GM12878 (cell line): Measurements from ENCODE around the gene FAM83G. TPM values are rescaled to one million over a fixed set of nuclear protein-coding genes. Genes with fewer than 3 reads are reported as not detected.

Source experiments
- ATAC-seq: fragments of 200-7000 bp; cut with Tn5 transposase; 3 replicates; pipeline ENCODE4 v1.9.1; 2020; ENCODE audit warnings: mild to moderate bottlenecking, moderate library complexity
- BruUV-seq: library from RNA; stranded (reverse); fragments of 400-500 nt; replicated peaks from 2 replicates; lab custom pipeline; 2021; lab: Mats Ljungman, UMichigan
- CTCF ChIA-PET: fragments of 300-600 bp; sonication (Branson Sonifier 250); formaldehyde crosslinking; extraction: SDS; loops from one replicate; lab custom pipeline; 2021; ENCODE audit warnings: inconsistent platforms; lab: Yijun Ruan, JAX
- POLR2A ChIA-PET: fragments of 350-600 bp; formaldehyde crosslinking; extraction: SDS; loops from one replicate; lab custom pipeline; 2021; ENCODE audit warnings: inconsistent platforms; lab: Charles Lee
- RAD21 ChIA-PET: fragments of 300-600 bp; sonication (Branson Sonifier 250); formaldehyde crosslinking; loops from one replicate; lab custom pipeline; 2023; ENCODE audit warnings: antibody characterized with exemption; ENCODE audit not compliant: unreplicated experiment; lab: Charles Lee
- SMC1A ChIA-PET: fragments of 300-600 bp; sonication (Branson Sonifier 250); formaldehyde crosslinking; loops from one replicate; lab custom pipeline; 2023; ENCODE audit not compliant: unreplicated experiment, uncharacterized antibody; lab: Charles Lee
- DNase-seq: peaks from one replicate; pipeline ENCODE4 v3.0.0-alpha.2; 2011; ENCODE audit warnings: low read depth, low spot score
- FAIRE-seq: peaks from 3 replicates; lab custom pipeline; 2011; peaks lifted over from hg19 to GRCh38; lab: Jason Lieb, UNC
- H2AFZ ChIP-seq: 2 replicates; pipeline ENCODE4 v1.6.0; 2011; ENCODE audit warnings: low read depth, low read length, control low read depth; ENCODE audit not compliant: control insufficient read depth
- H3K27ac ChIP-seq: 2 replicates; pipeline ENCODE4 v1.5.1; 2011; ENCODE audit warnings: control low read depth; ENCODE audit not compliant: control insufficient read depth, insufficient read depth
- H3K27me3 ChIP-seq, 2 experiments: replicated peaks in 1 of 2; 2 replicates each; pipeline versions ENCODE4 v1.6.0 to v1.6.1; 2011; ENCODE audit warnings: low read length in 1 of 2; ENCODE audit not compliant: control insufficient read depth in 2 of 2, insufficient read depth in 2 of 2
- H3K36me3 ChIP-seq, 2 experiments: 2 replicates each; pipeline ENCODE4 v1.5.1; 2011; ENCODE audit warnings: low read length in 1 of 2; ENCODE audit not compliant: control insufficient read depth in 2 of 2, insufficient read depth in 2 of 2
- H3K4me1 ChIP-seq: 2 replicates; pipeline ENCODE4 v1.6.1; 2011; ENCODE audit warnings: mild to moderate bottlenecking, low read length, moderate library complexity, mixed read lengths; ENCODE audit not compliant: control insufficient read depth, insufficient read depth
- H3K4me2 ChIP-seq: 2 replicates; pipeline ENCODE4 v1.6.0; 2011; ENCODE audit warnings: control low read depth; ENCODE audit not compliant: control insufficient read depth, insufficient read depth
- H3K4me3 ChIP-seq: fragments of 200-600 bp; sonication (generic); 2 replicates; pipeline ENCODE4 v1.5.1; 2016
- H3K79me2 ChIP-seq: 2 replicates; pipeline ENCODE4 v1.6.0; 2011; ENCODE audit warnings: low read length; ENCODE audit not compliant: control insufficient read depth, insufficient read depth
- H3K9ac ChIP-seq: 2 replicates; pipeline ENCODE4 v1.8.0; 2011; ENCODE audit warnings: low read length, control low read depth, mixed read lengths; ENCODE audit not compliant: control insufficient read depth, insufficient read depth
- H3K9me3 ChIP-seq: replicated peaks from 3 replicates; pipeline ENCODE4 v1.5.1; 2011; ENCODE audit warnings: mild to moderate bottlenecking, low read length; ENCODE audit not compliant: control insufficient read depth, insufficient read depth
- H4K20me1 ChIP-seq: 2 replicates; pipeline ENCODE4 v1.6.0; 2011; ENCODE audit not compliant: control insufficient read depth, insufficient read depth
- CEBPB ChIP-seq, 2 experiments: fragments of 150-350 bp in 1 of 2; IDR thresholded peaks; 2 replicates each; pipeline ENCODE4 v1.6.1; 2012 to 2014; ENCODE audit warnings: low read depth in 2 of 2, low read length in 2 of 2, borderline replicate concordance in 1 of 2, inconsistent platforms in 1 of 2
- SMARCA5 ChIP-seq: fragments of 450-650 bp; IDR thresholded peaks from 2 replicates; pipeline ENCODE4 v1.6.1; 2017; ENCODE audit warnings: mild to moderate bottlenecking
- WGBS: methylation state at CpG from one replicate; pipeline ENCODE4 v1.1.6; 2016; ENCODE audit warnings: low lambda C conversion rate; ENCODE audit not compliant: insufficient replicate concordance, insufficient coverage; ENCODE audit errors: missing lambda C conversion rate; 5-methylcytosine and 5-hydroxymethylcytosine counted together
- in situ Hi-C: fragments of 300-500 bp; cut with MboI; formaldehyde crosslinking; loops from 9 replicates; pipeline ENCODE4 v1.14.3; 2018; ENCODE audit warnings: mixed read lengths
- intact Hi-C: fragments of 100-400 bp; cut with micrococcal nuclease; formaldehyde crosslinking; loops from one replicate; pipeline ENCODE4 v1.14.2; 2022; ENCODE audit not compliant: unreplicated experiment
- polyA plus RNA-seq, 11 experiments: library from polyadenylated mRNA; depleted of rRNA in 4 of 11; unstranded in 6 of 11; stranded (reverse) in 5 of 11; fragments of >200 nt; fragmentation: Nextera tagmentation in 4 of 11; fragmentation: Illumina TruSeq in 1 of 11; extraction: Ambion mirVana in 4 of 11; extraction: Trizol in 1 of 11; gene quantifications; 1 replicate in 1 of 11; 2 replicates in 10 of 11; pipeline versions ENCODE4 v1.2.1 to v1.2.3, GENCODE V29; 2011 to 2016; ENCODE audit warnings: inconsistent platforms in 2 of 11, missing spikeins in 2 of 11, low read depth in 1 of 11
- total RNA-seq, 4 experiments: library from RNA; depleted of rRNA in 3 of 4; stranded (reverse); fragments of >200 nt in 3 of 4; fragmentation: Illumina TruSeq in 1 of 4; extraction: Trizol in 1 of 4; gene quantifications; 2 replicates each; pipeline versions ENCODE4 v1.2.1 to v1.2.3, GENCODE V29; 2013 to 2021
- TF ChIP-seq, protein P1 (sequence below): fragments of 150-350 bp; IDR thresholded peaks from 2 replicates; pipeline ENCODE4 v1.6.1; 2016; ENCODE audit warnings: low read depth, low read length
- TF ChIP-seq, protein P2 (sequence below): fragments of 450-650 bp; IDR thresholded peaks from 2 replicates; pipeline ENCODE4 v1.6.1; 2017; ENCODE audit warnings: low read depth, mild to moderate bottlenecking, moderate library complexity
- TF ChIP-seq, protein P3 (sequence below): IDR thresholded peaks from 2 replicates; pipeline ENCODE4 v1.6.1; 2011; ENCODE audit warnings: low read depth, mild to moderate bottlenecking, low read length, moderate library complexity, borderline replicate concordance; ENCODE audit errors: extremely low read depth
- TF ChIP-seq, protein P4 (sequence below): fragments of 450-650 bp; IDR thresholded peaks from 2 replicates; pipeline ENCODE4 v1.6.1; 2017; ENCODE audit warnings: borderline replicate concordance

The FAM83G gene
- total and polyA plus RNA-seq, 10 of the 15 experiments (the other 5 are each of a cell fraction or from before 2014, with no cell fraction given), result 0.03 to 16.7 (median 6.5) TPM

DNA sequence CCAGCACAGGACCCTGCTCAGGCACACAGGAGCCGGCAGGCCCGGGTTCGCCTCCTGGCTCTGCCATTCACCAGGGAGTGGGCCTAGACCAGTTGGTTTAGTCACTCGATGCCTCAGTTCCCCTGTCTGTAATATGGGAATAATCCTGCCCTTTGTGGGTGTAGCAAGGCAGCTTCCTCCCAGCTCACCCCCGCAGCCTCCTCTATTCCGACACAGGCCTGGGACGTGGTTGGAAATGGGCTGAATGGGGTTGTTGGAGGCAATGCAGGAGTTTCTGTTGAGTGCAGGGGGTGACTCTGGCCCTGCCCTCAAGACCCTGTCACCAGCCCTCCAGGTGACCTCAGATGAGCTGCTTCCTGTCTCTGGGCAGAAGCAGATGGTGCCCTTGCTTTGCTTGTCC lies 32.8 kb downstream of the FAM83G start:
- no peaks in the 10 kb centered on the region for H3K27me3 ChIP-seq
- no TSS peak for BruUV-seq
- TF ChIP-seq SMARCA5, result no peak
- TF ChIP-seq, protein P1, sequence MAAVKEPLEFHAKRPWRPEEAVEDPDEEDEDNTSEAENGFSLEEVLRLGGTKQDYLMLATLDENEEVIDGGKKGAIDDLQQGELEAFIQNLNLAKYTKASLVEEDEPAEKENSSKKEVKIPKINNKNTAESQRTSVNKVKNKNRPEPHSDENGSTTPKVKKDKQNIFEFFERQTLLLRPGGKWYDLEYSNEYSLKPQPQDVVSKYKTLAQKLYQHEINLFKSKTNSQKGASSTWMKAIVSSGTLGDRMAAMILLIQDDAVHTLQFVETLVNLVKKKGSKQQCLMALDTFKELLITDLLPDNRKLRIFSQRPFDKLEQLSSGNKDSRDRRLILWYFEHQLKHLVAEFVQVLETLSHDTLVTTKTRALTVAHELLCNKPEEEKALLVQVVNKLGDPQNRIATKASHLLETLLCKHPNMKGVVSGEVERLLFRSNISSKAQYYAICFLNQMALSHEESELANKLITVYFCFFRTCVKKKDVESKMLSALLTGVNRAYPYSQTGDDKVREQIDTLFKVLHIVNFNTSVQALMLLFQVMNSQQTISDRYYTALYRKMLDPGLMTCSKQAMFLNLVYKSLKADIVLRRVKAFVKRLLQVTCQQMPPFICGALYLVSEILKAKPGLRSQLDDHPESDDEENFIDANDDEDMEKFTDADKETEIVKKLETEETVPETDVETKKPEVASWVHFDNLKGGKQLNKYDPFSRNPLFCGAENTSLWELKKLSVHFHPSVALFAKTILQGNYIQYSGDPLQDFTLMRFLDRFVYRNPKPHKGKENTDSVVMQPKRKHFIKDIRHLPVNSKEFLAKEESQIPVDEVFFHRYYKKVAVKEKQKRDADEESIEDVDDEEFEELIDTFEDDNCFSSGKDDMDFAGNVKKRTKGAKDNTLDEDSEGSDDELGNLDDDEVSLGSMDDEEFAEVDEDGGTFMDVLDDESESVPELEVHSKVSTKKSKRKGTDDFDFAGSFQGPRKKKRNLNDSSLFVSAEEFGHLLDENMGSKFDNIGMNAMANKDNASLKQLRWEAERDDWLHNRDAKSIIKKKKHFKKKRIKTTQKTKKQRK, result no peak
- TF ChIP-seq, protein P2, sequence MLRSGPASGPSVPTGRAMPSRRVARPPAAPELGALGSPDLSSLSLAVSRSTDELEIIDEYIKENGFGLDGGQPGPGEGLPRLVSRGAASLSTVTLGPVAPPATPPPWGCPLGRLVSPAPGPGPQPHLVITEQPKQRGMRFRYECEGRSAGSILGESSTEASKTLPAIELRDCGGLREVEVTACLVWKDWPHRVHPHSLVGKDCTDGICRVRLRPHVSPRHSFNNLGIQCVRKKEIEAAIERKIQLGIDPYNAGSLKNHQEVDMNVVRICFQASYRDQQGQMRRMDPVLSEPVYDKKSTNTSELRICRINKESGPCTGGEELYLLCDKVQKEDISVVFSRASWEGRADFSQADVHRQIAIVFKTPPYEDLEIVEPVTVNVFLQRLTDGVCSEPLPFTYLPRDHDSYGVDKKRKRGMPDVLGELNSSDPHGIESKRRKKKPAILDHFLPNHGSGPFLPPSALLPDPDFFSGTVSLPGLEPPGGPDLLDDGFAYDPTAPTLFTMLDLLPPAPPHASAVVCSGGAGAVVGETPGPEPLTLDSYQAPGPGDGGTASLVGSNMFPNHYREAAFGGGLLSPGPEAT, result no peak
- no peak for TF ChIP-seq CEBPB (IDR thresholded peaks at IDR 0.05; ENCODE audit: borderline replicate concordance in 1 of 2, low read depth in 2 of 2, low read length in 2 of 2)
- TF ChIP-seq, protein P3, sequence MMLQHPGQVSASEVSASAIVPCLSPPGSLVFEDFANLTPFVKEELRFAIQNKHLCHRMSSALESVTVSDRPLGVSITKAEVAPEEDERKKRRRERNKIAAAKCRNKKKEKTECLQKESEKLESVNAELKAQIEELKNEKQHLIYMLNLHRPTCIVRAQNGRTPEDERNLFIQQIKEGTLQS, result no peak
- TF ChIP-seq, protein P4, sequence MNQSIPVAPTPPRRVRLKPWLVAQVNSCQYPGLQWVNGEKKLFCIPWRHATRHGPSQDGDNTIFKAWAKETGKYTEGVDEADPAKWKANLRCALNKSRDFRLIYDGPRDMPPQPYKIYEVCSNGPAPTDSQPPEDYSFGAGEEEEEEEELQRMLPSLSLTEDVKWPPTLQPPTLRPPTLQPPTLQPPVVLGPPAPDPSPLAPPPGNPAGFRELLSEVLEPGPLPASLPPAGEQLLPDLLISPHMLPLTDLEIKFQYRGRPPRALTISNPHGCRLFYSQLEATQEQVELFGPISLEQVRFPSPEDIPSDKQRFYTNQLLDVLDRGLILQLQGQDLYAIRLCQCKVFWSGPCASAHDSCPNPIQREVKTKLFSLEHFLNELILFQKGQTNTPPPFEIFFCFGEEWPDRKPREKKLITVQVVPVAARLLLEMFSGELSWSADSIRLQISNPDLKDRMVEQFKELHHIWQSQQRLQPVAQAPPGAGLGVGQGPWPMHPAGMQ, result no peak
- H3K4me3 ChIP-seq, result no peak overlapping the region
- no peak overlapping the region for H3K9ac ChIP-seq
- RAD21 ChIA-PET, result no interaction called here
- no peaks in the 10 kb centered on the region for H3K9me3 ChIP-seq
- H3K4me2 ChIP-seq, result no peak overlapping the region
- FAIRE-seq (no peak), DNase-seq (no peak), ATAC-seq (no peak)
- no peak overlapping the region for H2AFZ ChIP-seq
- intact Hi-C loops (no loop called here), in situ Hi-C loops (no loop called here)
- no peaks in the 10 kb centered on the region for H3K79me2 ChIP-seq
- SMC1A ChIA-PET, result no interaction called here
- no peaks in the 10 kb centered on the region; the same call in 1 of the 2 replicates for H3K4me1 ChIP-seq
- CTCF ChIA-PET, result no interaction called here
- no peaks in the 10 kb centered on the region for H4K20me1 ChIP-seq
- 100% methylated on average over 7 of the region's 7 CpGs for WGBS
- POLR2A ChIA-PET, result no interaction called here
- peaks cover 5 to 8% of the 10 kb centered on the region in 2 experiments; a peak in 3 of 4 replicates for H3K36me3 ChIP-seq
- no peak overlapping the region for H3K27ac ChIP-seq
